NCI-H146 treated with DMSO at 0.1 percent for 48 hours (cell line): ENCODE measurements around the gene TTLL5.

Experiments
- DNase-seq: peaks from one replicate; lab custom pipeline; 2025; ENCODE audit not compliant: unreplicated experiment; lab: John Stamatoyannopoulos, UW

The TTLL5 gene

GRCh38 chr14:75941030-75941429, 280.0 kb downstream of the TTLL5 start:
- DNase-seq = no peak

- no peak for DNase-seq
Measured at GRCh38 chr14:75944607-75945241, 283.7 kb downstream of the TTLL5 start.

GRCh38 chr14:75946785-75947184, 285.7 kb downstream of the TTLL5 start:
- DNase-seq = no peak

- no peak for DNase-seq
Measured at GRCh38 chr14:75952489-75952888, 291.4 kb downstream of the TTLL5 start.

- DNase-seq = no peak
Measured at GRCh38 chr14:75959031-75959430, 298.0 kb downstream of the TTLL5 start.

GRCh38 chr14:75960231-75960630, 299.2 kb downstream of the TTLL5 start:
- no peak for DNase-seq

GRCh38 chr14:75961662-75962061, 300.6 kb downstream of the TTLL5 start:
- DNase-seq = no peak

GRCh38 chr14:75967866-75968265, 306.8 kb downstream of the TTLL5 start:
- no peak for DNase-seq

- DNase-seq = no peak
Measured at GRCh38 chr14:75968456-75968855, 307.4 kb downstream of the TTLL5 start.

GRCh38 chr14:75969126-75969525, 308.1 kb downstream of the TTLL5 start:
- no peak for DNase-seq

- no peak for DNase-seq
Measured at GRCh38 chr14:75969891-75970290, 308.8 kb downstream of the TTLL5 start.

- DNase-seq = no peak
Measured at GRCh38 chr14:75970989-75971388, 309.9 kb downstream of the TTLL5 start.

- DNase-seq = no peak
Measured at GRCh38 chr14:75971509-75971908, 310.5 kb downstream of the TTLL5 start.

GRCh38 chr14:75972801-75973421, 311.9 kb downstream of the TTLL5 start:
- DNase-seq = no peak

GRCh38 chr14:75976826-75977581, 316.0 kb downstream of the TTLL5 start:
- DNase-seq = no peak

- no peak for DNase-seq
Measured at GRCh38 chr14:75977582-75977943, 316.5 kb downstream of the TTLL5 start.

- DNase-seq = no peak
Measured at GRCh38 chr14:75978249-75978731, 317.2 kb downstream of the TTLL5 start.

GRCh38 chr14:75979071-75979571, 318.1 kb downstream of the TTLL5 start:
- no peak for DNase-seq

GRCh38 chr14:75979648-75980565, 318.9 kb downstream of the TTLL5 start:
- DNase-seq = no peak

GRCh38 chr14:75980856-75981255, 319.8 kb downstream of the TTLL5 start:
- no peak for DNase-seq
